Measurements from ENCODE around the gene LRMDA.

LRMDA gene

GRCh38 chr10:75977139-75977538 lies 545.7 kb downstream of the LRMDA start:
- DNase-seq: no peak

- DNase-seq: no peak
Measured at GRCh38 chr10:75978213-75978612, 546.8 kb downstream of the LRMDA start.

GRCh38 chr10:75980419-75981002 lies 549.1 kb downstream of the LRMDA start:
- no peak for DNase-seq

GRCh38 chr10:75982611-75983369 lies 551.4 kb downstream of the LRMDA start:
- no peak for DNase-seq

- no peak for DNase-seq
Measured at GRCh38 chr10:75984067-75984466, 552.6 kb downstream of the LRMDA start.

- no peak for DNase-seq
Measured at GRCh38 chr10:75987616-75988015, 556.2 kb downstream of the LRMDA start.

- DNase-seq: no peak
Measured at GRCh38 chr10:75994357-75995040, 563.1 kb downstream of the LRMDA start.

GRCh38 chr10:75995041-75995430 lies 563.6 kb downstream of the LRMDA start:
- no peak for DNase-seq

GRCh38 chr10:75995720-75996119 lies 564.3 kb downstream of the LRMDA start:
- DNase-seq: no peak

- DNase-seq: no peak
Measured at GRCh38 chr10:75999001-75999400, 567.6 kb downstream of the LRMDA start.

- DNase-seq: no peak
Measured at GRCh38 chr10:75999515-76000209, 568.2 kb downstream of the LRMDA start.

- DNase-seq: no peak
Measured at GRCh38 chr10:76000550-76000949, 569.1 kb downstream of the LRMDA start.

- DNase-seq: no peak
Measured at GRCh38 chr10:76001019-76001418, 569.6 kb downstream of the LRMDA start.

GRCh38 chr10:76001461-76001860 lies 570.0 kb downstream of the LRMDA start:
- no peak for DNase-seq

- DNase-seq: no peak
Measured at GRCh38 chr10:76002262-76002854, 570.9 kb downstream of the LRMDA start.

- no peak for DNase-seq
Measured at GRCh38 chr10:76007667-76008181, 576.3 kb downstream of the LRMDA start.

- no peak for DNase-seq
Measured at GRCh38 chr10:76009531-76009930, 578.1 kb downstream of the LRMDA start.

- DNase-seq: no peak
Measured at GRCh38 chr10:76010703-76011102, 579.3 kb downstream of the LRMDA start.

- no peak for DNase-seq
Measured at GRCh38 chr10:76012716-76013327, 581.4 kb downstream of the LRMDA start.

GRCh38 chr10:76015245-76015644 lies 583.8 kb downstream of the LRMDA start:
- DNase-seq: no peak

- peak; percentile 20 for DNase-seq
Measured at GRCh38 chr10:76017026-76017732, 585.8 kb downstream of the LRMDA start.
